Smooth muscle cell (in vitro differentiated cells): ENCODE results near the gene HOXC5. TPM values are rescaled to one million over a fixed set of nuclear protein-coding genes. Genes with fewer than 3 reads are reported as not detected.

Experiments
- DNase-seq: peaks from one replicate; lab custom pipeline; 2025; ENCODE audit not compliant: unreplicated experiment; lab: John Stamatoyannopoulos, UW
- H2AFZ ChIP-seq: fragments of 200-600 bp; sonication (generic); 2 replicates; pipeline ENCODE4 v1.6.0; 2016; ENCODE audit warnings: antibody characterized with exemption, low read depth, mild to moderate bottlenecking
- H3F3A ChIP-seq: fragments of 200-600 bp; sonication (generic); 2 replicates; pipeline ENCODE4 v1.6.0; 2017; ENCODE audit warnings: antibody characterized with exemption, low read depth
- H3K27ac ChIP-seq: fragments of 200-600 bp; sonication (generic); 2 replicates; pipeline ENCODE4 v1.5.1; 2016; ENCODE audit warnings: low read depth, mild to moderate bottlenecking
- H3K27me3 ChIP-seq: fragments of 200-600 bp; sonication (generic); 2 replicates; pipeline ENCODE4 v1.6.1; 2016; ENCODE audit warnings: low read depth, mild to moderate bottlenecking
- H3K36me3 ChIP-seq: fragments of 200-600 bp; sonication (generic); 2 replicates; pipeline ENCODE4 v1.5.1; 2016; ENCODE audit warnings: low read depth
- H3K4me1 ChIP-seq: fragments of 200-600 bp; sonication (generic); 2 replicates; pipeline ENCODE4 v1.5.1; 2016; ENCODE audit warnings: low read depth
- H3K4me2 ChIP-seq: fragments of 200-600 bp; sonication (generic); 2 replicates; pipeline ENCODE4 v1.6.0; 2016; ENCODE audit warnings: mild to moderate bottlenecking
- H3K4me3 ChIP-seq: fragments of 200-600 bp; sonication (generic); 2 replicates; pipeline ENCODE4 v1.5.1; 2016; ENCODE audit warnings: mild to moderate bottlenecking
- H3K79me2 ChIP-seq: fragments of 200-600 bp; sonication (generic); 2 replicates; pipeline ENCODE4 v1.6.0; 2016; ENCODE audit warnings: low read depth, mild to moderate bottlenecking
- H3K9ac ChIP-seq: fragments of 200-600 bp; sonication (generic); 2 replicates; pipeline ENCODE4 v1.6.0; 2016; ENCODE audit warnings: low read depth
- H3K9me3 ChIP-seq: fragments of 200-600 bp; sonication (generic); replicated peaks from 2 replicates; pipeline ENCODE4 v1.5.1; 2016; ENCODE audit warnings: low read depth
- H4K20me1 ChIP-seq: fragments of 200-600 bp; sonication (generic); 2 replicates; pipeline ENCODE4 v1.6.0; 2016; ENCODE audit warnings: low read depth
- WGBS: methylation state at CpG from one replicate; pipeline ENCODE4 v1.1.7; 2016; ENCODE audit warnings: low lambda C conversion rate; 5-methylcytosine and 5-hydroxymethylcytosine counted together
- polyA plus RNA-seq: library from polyadenylated mRNA; unstranded; fragments of >200 nt; fragmentation: Nextera tagmentation; extraction: Ambion mirVana; gene quantifications from 2 replicates; pipeline ENCODE4 v1.2.1, GENCODE V29; 2016
- total RNA-seq: library from RNA; depleted of rRNA; stranded (reverse); fragments of >200 nt; gene quantifications from 2 replicates; pipeline ENCODE4 v1.2.3, GENCODE V29; 2014
- TF ChIP-seq, protein P1 (sequence below): fragments of 200-600 bp; sonication (generic); IDR thresholded peaks from 2 replicates; pipeline ENCODE4 v1.5.1; 2017; ENCODE audit warnings: borderline replicate concordance, mild to moderate bottlenecking, antibody characterized with exemption; ENCODE audit not compliant: insufficient read depth, poor library complexity, severe bottlenecking

Gene HOXC5
- total and polyA plus RNA-seq, 2 experiments from 2014 or later = 0.54 to 1.3 TPM

- Histone ChIP-seq H3K79me2 (no peaks in the 10 kb centered on the region), H3K4me1 (no peaks in the 10 kb centered on the region), H3K27me3 (peaks cover 100% of the 10 kb centered on the region), H3K9me3 (no peaks in the 10 kb centered on the region), H3K4me2 (no peak overlapping the region), H3K27ac (no peak overlapping the region), H3K4me3 (no peak overlapping the region), H2AFZ (no peak overlapping the region), H3K36me3 (no peaks in the 10 kb centered on the region), H4K20me1 (no peaks in the 10 kb centered on the region), H3F3A (no peaks in the 10 kb centered on the region), H3K9ac (no peak overlapping the region)
- WGBS = 21% methylated on average over 28 of the region's 28 CpGs
- TF ChIP-seq, protein P1, sequence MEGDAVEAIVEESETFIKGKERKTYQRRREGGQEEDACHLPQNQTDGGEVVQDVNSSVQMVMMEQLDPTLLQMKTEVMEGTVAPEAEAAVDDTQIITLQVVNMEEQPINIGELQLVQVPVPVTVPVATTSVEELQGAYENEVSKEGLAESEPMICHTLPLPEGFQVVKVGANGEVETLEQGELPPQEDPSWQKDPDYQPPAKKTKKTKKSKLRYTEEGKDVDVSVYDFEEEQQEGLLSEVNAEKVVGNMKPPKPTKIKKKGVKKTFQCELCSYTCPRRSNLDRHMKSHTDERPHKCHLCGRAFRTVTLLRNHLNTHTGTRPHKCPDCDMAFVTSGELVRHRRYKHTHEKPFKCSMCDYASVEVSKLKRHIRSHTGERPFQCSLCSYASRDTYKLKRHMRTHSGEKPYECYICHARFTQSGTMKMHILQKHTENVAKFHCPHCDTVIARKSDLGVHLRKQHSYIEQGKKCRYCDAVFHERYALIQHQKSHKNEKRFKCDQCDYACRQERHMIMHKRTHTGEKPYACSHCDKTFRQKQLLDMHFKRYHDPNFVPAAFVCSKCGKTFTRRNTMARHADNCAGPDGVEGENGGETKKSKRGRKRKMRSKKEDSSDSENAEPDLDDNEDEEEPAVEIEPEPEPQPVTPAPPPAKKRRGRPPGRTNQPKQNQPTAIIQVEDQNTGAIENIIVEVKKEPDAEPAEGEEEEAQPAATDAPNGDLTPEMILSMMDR = peak; percentile 39
- no peak for DNase-seq
Measured at GRCh38 chr12:53989227-53990113, 43.4 kb upstream of the HOXC5 start.

DNA sequence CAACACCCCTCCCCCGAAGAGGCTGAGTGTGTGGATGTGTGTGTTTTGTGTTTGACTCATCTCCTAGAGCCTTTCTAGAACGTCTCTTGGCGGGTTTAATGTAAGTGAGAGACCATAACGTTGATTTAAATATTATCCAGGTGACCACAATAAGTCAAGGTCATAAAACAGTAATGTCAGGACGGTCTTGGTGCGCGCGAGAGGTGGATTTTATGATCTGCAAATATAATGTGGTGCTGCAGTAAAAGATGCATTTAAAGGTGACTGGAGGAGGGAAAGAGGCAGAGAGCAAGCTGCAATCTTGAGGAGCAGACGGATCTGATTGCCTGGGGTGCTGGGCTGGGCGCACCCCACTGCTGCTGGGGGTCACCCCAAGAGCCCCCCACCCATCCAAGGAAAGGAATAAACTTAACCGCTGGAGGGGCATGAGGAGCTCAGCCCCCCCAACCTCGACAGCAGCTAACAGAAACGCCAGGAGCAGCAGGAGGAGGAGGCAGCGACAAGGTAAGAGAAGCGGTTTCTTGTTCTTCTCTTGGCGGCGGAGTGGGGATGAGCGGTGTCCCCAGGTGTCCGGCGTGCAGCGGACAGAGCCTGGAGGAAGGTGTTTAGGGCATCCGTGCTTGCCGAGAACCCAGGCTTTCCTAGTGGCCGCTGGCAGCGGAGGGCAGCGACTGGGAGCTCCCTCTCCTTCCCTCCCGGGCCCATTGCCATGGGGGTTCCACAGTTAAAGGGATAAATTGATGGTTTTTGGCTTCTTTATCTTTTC is 42.4 kb upstream of the HOXC5 start:
- no peaks in the 10 kb centered on the region for H4K20me1 ChIP-seq
- no peak overlapping the region for H3K4me3 ChIP-seq
- no peaks in the 10 kb centered on the region for H3K4me1 ChIP-seq
- peaks cover 100% of the 10 kb centered on the region for H3K27me3 ChIP-seq
- no peaks in the 10 kb centered on the region for H3F3A ChIP-seq
- TF ChIP-seq, protein P1 = no peak
- WGBS = 22% methylated on average over 27 of the region's 27 CpGs
- H3K9me3 ChIP-seq = no peaks in the 10 kb centered on the region
- H3K36me3 ChIP-seq = no peaks in the 10 kb centered on the region
- H3K9ac ChIP-seq = no peak overlapping the region
- no peak overlapping the region for H3K27ac ChIP-seq
- H2AFZ ChIP-seq = no peak overlapping the region
- H3K79me2 ChIP-seq = no peaks in the 10 kb centered on the region
- no peak for DNase-seq
- no peak overlapping the region for H3K4me2 ChIP-seq

DNA sequence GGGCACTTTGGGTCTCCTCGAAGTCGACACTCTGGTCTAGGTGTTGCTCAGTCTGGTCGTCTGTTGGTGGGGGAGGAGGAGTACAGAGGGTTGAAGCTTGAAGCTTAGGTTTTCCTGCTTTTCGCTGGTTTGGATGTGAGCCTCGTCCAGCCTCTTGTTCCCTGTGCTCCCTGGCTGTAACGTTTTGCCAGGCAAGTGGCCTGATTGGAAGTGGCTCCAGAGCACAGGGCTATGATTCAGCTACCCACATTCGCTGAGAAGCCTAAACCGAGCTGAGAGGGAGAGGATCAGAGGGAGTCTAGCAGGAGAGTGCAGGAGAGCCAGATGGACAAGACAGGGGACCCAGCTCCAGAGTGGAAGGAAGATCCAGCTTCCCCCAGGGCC is 41.8 kb upstream of the HOXC5 start:
- Histone ChIP-seq H3K9ac (no peak overlapping the region), H3K27me3 (peaks cover 100% of the 10 kb centered on the region), H3K27ac (no peak overlapping the region), H2AFZ (no peak overlapping the region), H3F3A (no peaks in the 10 kb centered on the region), H3K4me3 (no peak overlapping the region), H3K36me3 (no peaks in the 10 kb centered on the region), H4K20me1 (no peaks in the 10 kb centered on the region), H3K4me1 (no peaks in the 10 kb centered on the region), H3K79me2 (no peaks in the 10 kb centered on the region), H3K9me3 (no peaks in the 10 kb centered on the region), H3K4me2 (no peak overlapping the region)
- WGBS = 14% methylated on average over 8 of the region's 8 CpGs
- TF ChIP-seq, protein P1 = no peak
- no peak for DNase-seq
